Limb (tissue), 2 donors: ENCODE results near the gene BCAS1.

ENCODE experiments used
- DNase-seq, 2 donors: peaks; one replicate each; pipeline ENCODE4 v3.0.0-alpha.2; 2016; ENCODE audit errors: extremely low spot score in 2 of 2

Gene BCAS1

GRCh38 chr20:54054516-54054915, 15.9 kb downstream of the BCAS1 start:
- DNase-seq: no peak

GRCh38 chr20:54051068-54051467, 19.3 kb downstream of the BCAS1 start:
- DNase-seq: no peak

- DNase-seq: peak in 1 of 2 donors; percentile 22
Measured at GRCh38 chr20:54048891-54049545, 21.4 kb downstream of the BCAS1 start.

- DNase-seq: no peak
Measured at GRCh38 chr20:54048481-54048880, 21.9 kb downstream of the BCAS1 start.

- DNase-seq: no peak
Measured at GRCh38 chr20:54047720-54048119, 22.7 kb downstream of the BCAS1 start.

- no peak for DNase-seq
Measured at GRCh38 chr20:54047048-54047447, 23.3 kb downstream of the BCAS1 start.

GRCh38 chr20:54044156-54044555, 26.2 kb downstream of the BCAS1 start:
- no peak for DNase-seq

- DNase-seq: peak in 1 of 2 donors; percentile 47
Measured at GRCh38 chr20:54043076-54043967, 27.1 kb downstream of the BCAS1 start.

- DNase-seq: no peak
Measured at GRCh38 chr20:54042021-54042420, 28.4 kb downstream of the BCAS1 start.

- no peak for DNase-seq
Measured at GRCh38 chr20:54041336-54041735, 29.1 kb downstream of the BCAS1 start.

GRCh38 chr20:54040531-54040930, 29.9 kb downstream of the BCAS1 start:
- DNase-seq: no peak

GRCh38 chr20:54038961-54039360, 31.4 kb downstream of the BCAS1 start:
- DNase-seq: no peak

- no peak for DNase-seq
Measured at GRCh38 chr20:54037525-54037924, 32.9 kb downstream of the BCAS1 start.

GRCh38 chr20:54029643-54030042, 40.8 kb downstream of the BCAS1 start:
- DNase-seq: no peak

- DNase-seq: no peak
Measured at GRCh38 chr20:54029176-54029575, 41.2 kb downstream of the BCAS1 start.

- DNase-seq: no peak
Measured at GRCh38 chr20:54028276-54029011, 42.0 kb downstream of the BCAS1 start.

- DNase-seq: no peak
Measured at GRCh38 chr20:54027704-54028103, 42.7 kb downstream of the BCAS1 start.

GRCh38 chr20:54026295-54027064, 43.9 kb downstream of the BCAS1 start:
- DNase-seq: no peak

- DNase-seq: no peak
Measured at GRCh38 chr20:54025251-54025771, 45.1 kb downstream of the BCAS1 start.

GRCh38 chr20:54023406-54023805, 47.0 kb downstream of the BCAS1 start:
- no peak for DNase-seq
